ENCODE data around the gene STAT6. TPM values are rescaled to one million over a fixed set of nuclear protein-coding genes. Genes with fewer than 3 reads are reported as not detected.

The STAT6 gene
- total RNA-seq: 100 to 1,000 TPM; 124 to 237 TPM

GRCh38 chr12:57111031-57111734, at the start of gene STAT6:
Gene STAT6 (minus strand): TSS chr12:57111362. CDS start chr12:57108278, 3,084 bp downstream.
- intact Hi-C loops (cut with DNase I): loop anchor here (2.0 kb wide), 1 partner anchor 16 kb away; no protein-coding TSS in a partner anchor
- peaks cover 3 to 8% of the 10 kb centered on the region in 2 donors for H3K36me3 ChIP-seq
- TF ChIP-seq CTCF (IDR thresholded peaks at IDR 0.05): no peak
- no peak for TF ChIP-seq POLR2AphosphoS5 (IDR thresholded peaks at IDR 0.05)
- TF ChIP-seq POLR2A (IDR thresholded peaks at IDR 0.05): peak; percentile 79
- no peaks in the 10 kb centered on the region for H3K9me3 ChIP-seq
- H3K27me3 ChIP-seq (replicated peaks; ENCODE audit: insufficient read depth): no peaks in the 10 kb centered on the region
- DNase-seq (ENCODE audit: low spot score): peak; percentile 84
- WGBS: under 1% methylated on average over 13 of the region's 13 CpGs
- H3K27ac ChIP-seq: peak within 1 kb of the TSS; percentile 100
- peaks cover 5% of the 10 kb centered on the region for H3K4me1 ChIP-seq (replicated peaks)
- peak within 1 kb of the TSS; percentile 47 to 54 for H3K4me3 ChIP-seq

- WGBS: 94% methylated on average over 14 of the region's 14 CpGs
- H3K36me3 ChIP-seq: peaks cover 7 to 28% of the 10 kb centered on the region in 2 donors
- DNase-seq (ENCODE audit: low spot score): no peak
- no peak overlapping the region for H3K4me3 ChIP-seq
- no peak for TF ChIP-seq POLR2AphosphoS5 (IDR thresholded peaks at IDR 0.05)
- TF ChIP-seq CTCF (IDR thresholded peaks at IDR 0.05): no peak
- TF ChIP-seq POLR2A (IDR thresholded peaks at IDR 0.05): no peak
- no peaks in the 10 kb centered on the region for H3K9me3 ChIP-seq
- H3K27me3 ChIP-seq (replicated peaks; ENCODE audit: insufficient read depth): no peaks in the 10 kb centered on the region
- no peak overlapping the region for H3K27ac ChIP-seq
- no peaks in the 10 kb centered on the region for H3K4me1 ChIP-seq (replicated peaks)
- intact Hi-C loops (cut with DNase I): no loop called here
Observed at GRCh38 chr12:57160741-57161140, 49.6 kb upstream of the STAT6 start.

- no peak overlapping the region for H3K4me3 ChIP-seq
- 79% methylated on average over 4 of the region's 4 CpGs for WGBS
- H3K36me3 ChIP-seq: peaks cover 7 to 31% of the 10 kb centered on the region in 2 donors
- H3K9me3 ChIP-seq: no peaks in the 10 kb centered on the region
- intact Hi-C loops (cut with DNase I): no loop called here
- TF ChIP-seq CTCF (IDR thresholded peaks at IDR 0.05) (no peak), POLR2A (IDR thresholded peaks at IDR 0.05) (no peak), POLR2AphosphoS5 (IDR thresholded peaks at IDR 0.05) (no peak)
- H3K4me1 ChIP-seq (replicated peaks): no peaks in the 10 kb centered on the region
- no peak for DNase-seq (ENCODE audit: low spot score)
- no peaks in the 10 kb centered on the region for H3K27me3 ChIP-seq (replicated peaks; ENCODE audit: insufficient read depth)
- no peak overlapping the region for H3K27ac ChIP-seq
Observed at GRCh38 chr12:57160040-57160439, 48.9 kb upstream of the STAT6 start.

- H3K27ac ChIP-seq: no peak overlapping the region
- intact Hi-C loops (cut with DNase I): no loop called here
- peaks cover 7 to 31% of the 10 kb centered on the region in 2 donors for H3K36me3 ChIP-seq
- no peaks in the 10 kb centered on the region for H3K4me1 ChIP-seq (replicated peaks)
- 76% methylated on average over 4 of the region's 4 CpGs for WGBS
- TF ChIP-seq POLR2A (IDR thresholded peaks at IDR 0.05) (no peak), CTCF (IDR thresholded peaks at IDR 0.05) (no peak), POLR2AphosphoS5 (IDR thresholded peaks at IDR 0.05) (no peak)
- H3K4me3 ChIP-seq: no peak overlapping the region
- no peaks in the 10 kb centered on the region for H3K27me3 ChIP-seq (replicated peaks; ENCODE audit: insufficient read depth)
- DNase-seq (ENCODE audit: low spot score): no peak
- H3K9me3 ChIP-seq: no peaks in the 10 kb centered on the region
Observed at GRCh38 chr12:57159311-57159710, 48.1 kb upstream of the STAT6 start.

- intact Hi-C loops (cut with DNase I): no loop called here
- TF ChIP-seq POLR2AphosphoS5 (IDR thresholded peaks at IDR 0.05): no peak
- TF ChIP-seq POLR2A (IDR thresholded peaks at IDR 0.05): no peak
- TF ChIP-seq CTCF (IDR thresholded peaks at IDR 0.05): no peak
- H3K4me3 ChIP-seq: no peak overlapping the region
- H3K4me1 ChIP-seq (replicated peaks): no peaks in the 10 kb centered on the region
- H3K27ac ChIP-seq: no peak overlapping the region
- 67% methylated on average over 3 of the region's 4 CpGs for WGBS
- no peak for DNase-seq (ENCODE audit: low spot score)
- no peaks in the 10 kb centered on the region for H3K27me3 ChIP-seq (replicated peaks; ENCODE audit: insufficient read depth)
- H3K9me3 ChIP-seq: no peaks in the 10 kb centered on the region
- H3K36me3 ChIP-seq: peaks cover 7 to 31% of the 10 kb centered on the region in 2 donors
Observed at GRCh38 chr12:57158665-57159064, 47.5 kb upstream of the STAT6 start.
